Adrenal gland (tissue), 12 donors: ENCODE data around the gene MYLK4. TPM values are rescaled to one million over a fixed set of nuclear protein-coding genes. Genes with fewer than 3 reads are reported as not detected.

Experiments used
- DNase-seq, 7 donors: peaks; one replicate each; pipeline ENCODE4 v3.0.0-alpha.2; 2019 to 2020
- H3K27ac ChIP-seq, 5 donors: fragments of 200-600 bp; sonication (generic) in 4 of 5; 1 replicate in 3 of 5; 2 replicates in 2 of 5; pipeline versions ENCODE4 v1.5.1 to v1.8.0; 2016 to 2020; ENCODE audit warnings: mild to moderate bottlenecking in 1 of 5
- H3K27me3 ChIP-seq: fragments of 200-600 bp; 2 replicates; pipeline ENCODE4 v1.8.0; 2021
- H3K36me3 ChIP-seq, 2 donors: fragments of 200-600 bp; replicated peaks in 1 of 2; 1 replicate in 1 of 2; 2 replicates in 1 of 2; pipeline versions ENCODE4 v1.5.1 to v1.8.0; 2018 to 2022
- H3K4me1 ChIP-seq, 2 donors: fragments of 200-600 bp; replicated peaks in 1 of 2; 1 replicate in 1 of 2; 2 replicates in 1 of 2; pipeline versions ENCODE4 v1.5.1 to v1.8.0; 2018 to 2021
- H3K4me3 ChIP-seq, 4 donors: fragments of 200-600 bp; sonication (generic) in 3 of 4; one replicate each; pipeline ENCODE4 v1.5.1; 2016 to 2018
- H3K9me3 ChIP-seq, 3 donors: fragments of 200-600 bp; sonication (generic) in 1 of 3; replicated peaks in 1 of 3; 1 replicate in 2 of 3; 2 replicates in 1 of 3; pipeline versions ENCODE4 v1.5.1 to v1.8.0; 2016 to 2021
- CTCF ChIP-seq, 6 experiments: fragments of 450-650 bp in 4 of 6; fragments of 200-600 bp in 2 of 6; sonication (generic) in 1 of 6; IDR thresholded peaks; 1 replicate in 5 of 6; 2 replicates in 1 of 6; pipeline versions ENCODE4 v1.5.1 to v1.8.0; 2016 to 2021; ENCODE audit warnings: antibody characterized with exemption in 6 of 6, mild to moderate bottlenecking in 2 of 6, moderate library complexity in 1 of 6
- POLR2A ChIP-seq, 2 donors: fragments of 450-650 bp; IDR thresholded peaks; one replicate each; pipeline ENCODE4 v1.6.1; 2017; ENCODE audit warnings: antibody characterized with exemption in 2 of 2, mild to moderate bottlenecking in 2 of 2, moderate library complexity in 1 of 2
- WGBS, 4 donors: extraction: QIAGEN DNeasy Blood & Tissue Kit in 2 of 4; methylation state at CpG; one replicate each; pipeline versions ENCODE4 v1.1.5 to v1.1.7; 2013 to 2017; 5-methylcytosine and 5-hydroxymethylcytosine counted together
- intact Hi-C, 2 donors: fragments of 100-400 bp; cut with DNase I; formaldehyde crosslinking; loops; one replicate each; pipeline versions ENCODE4 v1.14.1 to v1.15.0; 2022 to 2023
- polyA plus RNA-seq, 3 donors: library from polyadenylated mRNA; stranded (reverse); fragments of 200-250 nt in 2 of 3; fragments of 350-450 nt in 1 of 3; fragmentation: Illumina TruSeq in 1 of 3; extraction: RNeasy Lipid Tissue Mini Kit (QIAGEN cat#74804) in 1 of 3; gene quantifications; one replicate each; pipeline ENCODE4 v1.2.3, GENCODE V29; 2013 to 2014
- total RNA-seq, 9 donors: library from RNA; depleted of rRNA in 4 of 9; stranded (reverse); fragments of >200 nt in 4 of 9; fragments of 120-200 nt in 1 of 9; fragmentation: NEBNext Ultra II Directional in 1 of 9; extraction: Animal tissue kit (Norgen Biotek cat#: 25700) in 1 of 9; gene quantifications; one replicate each; pipeline versions ENCODE4 v1.1.0 to v1.2.4, GENCODE V29; 2013 to 2023
- donor health status: healthy with polysubstance abuse.
- donor health status: Bipolar disorder and iron deficiency.
- donor health status: DM: yes; HTN: yes; CAD: no.
- donor health status: DM: no; HTN: no; CAD: no.
- donor health status: DM: no; HTN: no; CAD: no.
- donor health status: DM: yes; HTN: yes; CAD: no.

The MYLK4 gene
- total and polyA plus RNA-seq, 12 donors = 0.35 to 0.90 (median 0.68) TPM

- Histone ChIP-seq H3K4me3 (no peak overlapping the region), H3K27me3 (peaks cover 12% of the 10 kb centered on the region), H3K27ac (no peak overlapping the region), H3K4me1 (no peaks in the 10 kb centered on the region), H3K36me3 (no peaks in the 10 kb centered on the region), H3K9me3 (peaks cover 0 to 6% (median 0%) of the 10 kb centered on the region in 3 donors)
- intact Hi-C loops = no loop called here
- WGBS, 4 donors = 69 to 86% (median 76%) methylated on average over 3 of the region's 3 CpGs
- TF ChIP-seq CTCF (IDR thresholded peaks at IDR 0.05) = no peak
- no peak for TF ChIP-seq POLR2A (IDR thresholded peaks at IDR 0.05)
- DNase-seq = no peak
These were observed 104.4 kb downstream of the MYLK4 start for GRCh38 chr6:2646346-2646745.

- no peak for TF ChIP-seq CTCF (IDR thresholded peaks at IDR 0.05)
- no peak for TF ChIP-seq POLR2A (IDR thresholded peaks at IDR 0.05)
- intact Hi-C loops = no loop called here
- H3K9me3 ChIP-seq = peaks cover 0 to 6% (median 0%) of the 10 kb centered on the region in 3 donors
- H3K4me3 ChIP-seq = no peak overlapping the region
- no peaks in the 10 kb centered on the region for H3K4me1 ChIP-seq
- peaks cover 8% of the 10 kb centered on the region for H3K27me3 ChIP-seq
- H3K36me3 ChIP-seq = no peaks in the 10 kb centered on the region
- WGBS, 4 donors = 79 to 86% (median 82%) methylated on average over 5 of the region's 5 CpGs
- no peak overlapping the region for H3K27ac ChIP-seq
- DNase-seq = no peak
These were observed 106.7 kb downstream of the MYLK4 start for GRCh38 chr6:2643935-2644539.

GRCh38 chr6:2643130-2643529 lies 107.6 kb downstream of the MYLK4 start:
- Histone ChIP-seq H3K36me3 (no peaks in the 10 kb centered on the region), H3K27ac (no peak overlapping the region), H3K4me1 (no peaks in the 10 kb centered on the region), H3K27me3 (peaks cover 8% of the 10 kb centered on the region), H3K9me3 (no peaks in the 10 kb centered on the region), H3K4me3 (no peak overlapping the region)
- DNase-seq = no peak
- TF ChIP-seq CTCF (IDR thresholded peaks at IDR 0.05) (no peak), POLR2A (IDR thresholded peaks at IDR 0.05) (no peak)
- intact Hi-C loops = no loop called here
- WGBS, 4 donors = 79 to 95% (median 87%) methylated on average over 2 of the region's 2 CpGs

- no peak for TF ChIP-seq CTCF (IDR thresholded peaks at IDR 0.05)
- TF ChIP-seq POLR2A (IDR thresholded peaks at IDR 0.05) = no peak
- H3K4me1 ChIP-seq = no peaks in the 10 kb centered on the region
- H3K36me3 ChIP-seq = no peaks in the 10 kb centered on the region
- DNase-seq = no peak
- WGBS, 4 donors = 65 to 74% (median 72%) methylated on average over 14 of the region's 14 CpGs
- no peak overlapping the region for H3K4me3 ChIP-seq
- H3K9me3 ChIP-seq = no peaks in the 10 kb centered on the region
- intact Hi-C loops = no loop called here
- H3K27ac ChIP-seq = no peak overlapping the region
- peaks cover 8% of the 10 kb centered on the region for H3K27me3 ChIP-seq
These were observed 109.5 kb downstream of the MYLK4 start for GRCh38 chr6:2641044-2641725.
